Stimulated activated CD8-positive, alpha-beta memory T cell treated with anti-CD3 and anti-CD28 coated beads, Interleukin-7, amount 100 ng/mL, for 4 hours (primary cell): Measurements from ENCODE around the gene CEP295NL.
A peak's percentile ranks its signal among the peaks of the same experiment; 100 is the strongest.

Experiments
- DNase-seq, 2 donors: peaks; one replicate each; pipeline ENCODE4 v3.0.0-alpha.2; 2020; ENCODE audit warnings: low read depth in 2 of 2

The CEP295NL gene

GRCh38 chr17:78865682-78866390, 37.2 kb downstream of the CEP295NL start:
- peak in 1 of 2 donors; percentile 31 for DNase-seq

GRCh38 chr17:78864117-78864516, 38.9 kb downstream of the CEP295NL start:
- DNase-seq, result no peak

GRCh38 chr17:78862073-78863023, 40.7 kb downstream of the CEP295NL start:
- no peak for DNase-seq

GRCh38 chr17:78861229-78861628, 41.8 kb downstream of the CEP295NL start:
- DNase-seq, result no peak

GRCh38 chr17:78859051-78859450, 44.0 kb downstream of the CEP295NL start:
- no peak for DNase-seq

- no peak for DNase-seq
Measured at GRCh38 chr17:78857266-78857665, 45.7 kb downstream of the CEP295NL start.

DNA sequence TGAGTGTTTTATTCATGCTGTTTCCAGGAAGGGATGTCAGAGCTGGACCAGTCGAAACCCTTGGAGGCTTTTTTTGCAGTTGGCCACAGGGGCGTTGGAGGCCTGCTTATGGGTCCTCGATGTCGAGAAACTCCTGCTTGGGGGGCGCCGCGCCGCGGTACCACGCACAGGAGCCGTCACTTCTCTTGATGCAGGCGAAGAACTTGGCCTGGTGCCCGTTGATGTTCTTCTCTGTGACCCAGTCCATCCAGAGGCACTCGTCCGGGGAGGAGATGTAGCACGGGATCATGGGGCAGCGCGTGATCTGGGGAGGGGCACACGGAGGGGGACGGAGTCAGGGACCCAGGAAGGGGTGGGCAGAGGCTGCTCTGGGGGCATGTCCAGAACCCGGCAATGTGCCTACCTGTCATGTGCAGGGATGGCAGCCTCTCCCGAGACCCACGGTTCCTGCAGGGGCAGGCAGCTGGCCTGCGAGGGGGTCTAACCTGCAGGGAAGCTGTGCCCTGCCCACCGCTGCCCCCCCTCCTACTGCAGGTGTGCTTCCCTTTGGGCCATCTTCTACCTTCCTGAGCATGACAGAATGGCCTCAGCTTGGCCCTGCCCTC, 47.3 kb downstream of the CEP295NL start:
- no peak for DNase-seq

GRCh38 chr17:78854508-78854907, 48.5 kb downstream of the CEP295NL start:
- DNase-seq, result no peak

DNA sequence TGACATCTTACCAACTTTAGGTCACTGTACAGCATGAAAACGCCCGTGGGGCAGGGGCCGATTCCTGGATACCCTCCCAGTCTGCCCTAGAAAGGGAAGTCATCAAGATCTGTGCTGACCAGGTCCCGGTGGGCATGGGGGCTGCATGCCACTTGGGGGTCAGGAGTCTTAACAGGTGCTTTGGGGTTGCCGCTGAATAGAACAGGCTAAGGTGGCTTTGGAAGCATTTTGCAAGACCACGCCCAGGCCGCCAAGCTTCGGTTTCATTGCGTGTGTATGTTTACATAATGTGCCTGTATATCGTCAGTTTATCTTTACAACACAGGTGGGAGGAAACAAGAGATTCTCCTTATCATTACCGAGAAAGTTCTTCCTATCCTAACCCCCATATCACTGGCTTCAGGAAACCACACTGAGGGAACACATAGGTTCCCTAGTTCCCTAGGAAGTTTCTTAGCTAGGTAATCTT, 49.0 kb downstream of the CEP295NL start:
- DNase-seq, result no peak

DNA sequence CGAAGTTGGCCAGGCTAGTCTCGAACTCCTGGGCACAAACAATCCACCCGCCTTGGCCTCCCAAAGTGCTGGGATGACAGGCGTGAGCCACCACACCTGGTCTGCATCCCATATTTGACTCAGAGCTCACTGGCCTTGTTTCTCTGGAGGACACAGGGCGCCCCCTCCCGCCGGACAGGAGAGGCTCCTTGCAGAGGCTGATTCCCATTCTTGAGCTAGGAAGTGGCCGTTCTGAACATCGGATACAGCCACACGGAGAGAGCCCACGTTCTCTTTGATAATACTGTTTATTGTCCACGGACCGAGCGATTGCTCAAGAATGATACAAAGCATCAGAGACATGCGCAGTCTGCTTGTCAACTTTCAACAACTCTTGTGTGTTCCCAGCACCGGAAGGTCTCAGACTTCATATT, 50.3 kb downstream of the CEP295NL start:
- no peak for DNase-seq

- DNase-seq, result no peak
Measured at GRCh38 chr17:78849026-78849425, 54.0 kb downstream of the CEP295NL start.

GRCh38 chr17:78847052-78847451, 55.9 kb downstream of the CEP295NL start:
- no peak for DNase-seq

- no peak for DNase-seq
Measured at GRCh38 chr17:78844301-78845005, 58.5 kb downstream of the CEP295NL start.

DNA sequence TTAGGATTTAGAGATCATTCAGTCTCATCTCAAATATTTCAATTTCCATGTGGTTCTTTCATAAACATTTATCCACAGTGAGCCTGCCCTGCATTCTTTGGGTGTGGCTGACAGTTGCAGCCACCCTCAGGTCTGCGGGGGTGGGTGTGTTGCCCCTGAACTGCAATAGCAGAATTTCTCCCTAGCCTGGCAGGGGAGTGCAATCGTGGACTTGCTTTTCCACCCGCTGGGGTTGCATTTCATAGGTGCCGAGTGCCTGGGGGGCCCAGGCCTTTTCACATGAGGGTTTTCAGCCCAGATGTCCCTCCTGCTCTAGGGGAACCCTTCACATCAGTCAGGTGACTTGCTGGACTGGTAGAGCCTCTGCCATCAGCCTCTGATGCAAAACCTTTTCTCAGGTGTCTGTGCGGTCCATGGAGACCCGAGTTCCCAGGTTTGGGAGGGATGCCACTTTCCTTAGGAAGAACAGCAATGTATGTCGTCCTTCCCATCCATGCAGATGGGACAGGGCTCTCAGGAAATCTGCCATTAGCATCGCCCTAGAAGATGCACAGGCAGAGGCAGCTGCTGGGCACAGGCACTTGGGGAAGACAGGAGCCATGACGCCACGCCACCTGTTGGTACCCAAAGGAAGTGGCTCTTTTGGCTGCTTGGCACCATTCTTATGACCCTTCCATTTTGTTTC, 60.0 kb downstream of the CEP295NL start:
- DNase-seq, result peak; percentile 32 to 33

- peak; percentile 99 to 100 for DNase-seq
Measured at GRCh38 chr17:78840780-78841611, 62.0 kb downstream of the CEP295NL start, which contains the start of gene USP36. Gene USP36 (minus strand): TSS chr17:78840814. CDS start chr17:78836363, 4,451 bp downstream.
